Erythroblast (primary cell): ENCODE results near the gene ARHGEF7.

Source experiments
- GATA1 ChIP-seq: IDR thresholded peaks from 2 replicates; pipeline ENCODE4 v1.6.1; 2011; ENCODE audit warnings: low read depth, mild to moderate bottlenecking, control low read depth, low read length, moderate library complexity
- POLR2A ChIP-seq: IDR thresholded peaks from 2 replicates; pipeline ENCODE4 v1.6.1; 2011; ENCODE audit warnings: mild to moderate bottlenecking, low read length

DNA sequence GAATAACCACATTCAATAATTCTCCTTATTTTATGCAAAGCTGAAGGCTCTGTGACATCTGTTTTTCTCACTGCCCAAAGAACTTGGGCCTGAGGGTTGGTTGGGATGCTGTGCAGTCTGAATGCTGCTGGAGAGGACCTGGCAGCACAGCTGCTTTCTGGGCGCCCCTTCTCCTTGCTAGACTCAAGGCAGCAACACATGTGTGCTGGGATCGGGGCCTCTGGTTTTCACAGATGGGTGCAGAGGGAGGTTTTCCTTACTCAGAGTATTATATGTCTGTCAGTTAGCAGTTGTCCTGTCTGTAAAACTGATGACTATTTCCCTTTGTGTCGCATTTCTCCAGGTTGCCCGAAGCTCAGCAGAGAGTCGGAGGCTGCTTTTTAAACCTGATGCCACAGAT is 152.1 kb downstream of the ARHGEF7 start:
- no peak for TF ChIP-seq POLR2A
- no peak for TF ChIP-seq GATA1
